GM12878 (cell line): Measurements from ENCODE around the gene THAP4. TPM values are rescaled to one million over a fixed set of nuclear protein-coding genes. Genes with fewer than 3 reads are reported as not detected.

Experiments used
- ATAC-seq: fragments of 200-7000 bp; cut with Tn5 transposase; 3 replicates; pipeline ENCODE4 v1.9.1; 2020; ENCODE audit warnings: mild to moderate bottlenecking, moderate library complexity
- BruUV-seq: library from RNA; stranded (reverse); fragments of 400-500 nt; replicated peaks from 2 replicates; lab custom pipeline; 2021; lab: Mats Ljungman, UMichigan
- CTCF ChIA-PET: fragments of 300-600 bp; sonication (Branson Sonifier 250); formaldehyde crosslinking; extraction: SDS; loops from one replicate; lab custom pipeline; 2021; ENCODE audit warnings: inconsistent platforms; lab: Yijun Ruan, JAX
- POLR2A ChIA-PET: fragments of 350-600 bp; formaldehyde crosslinking; extraction: SDS; loops from one replicate; lab custom pipeline; 2021; ENCODE audit warnings: inconsistent platforms; lab: Charles Lee
- RAD21 ChIA-PET: fragments of 300-600 bp; sonication (Branson Sonifier 250); formaldehyde crosslinking; loops from one replicate; lab custom pipeline; 2023; ENCODE audit warnings: antibody characterized with exemption; ENCODE audit not compliant: unreplicated experiment; lab: Charles Lee
- SMC1A ChIA-PET: fragments of 300-600 bp; sonication (Branson Sonifier 250); formaldehyde crosslinking; loops from one replicate; lab custom pipeline; 2023; ENCODE audit not compliant: unreplicated experiment, uncharacterized antibody; lab: Charles Lee
- DNase-seq: peaks from one replicate; pipeline ENCODE4 v3.0.0-alpha.2; 2011; ENCODE audit warnings: low read depth, low spot score
- FAIRE-seq: peaks from 3 replicates; lab custom pipeline; 2011; peaks lifted over from hg19 to GRCh38; lab: Jason Lieb, UNC
- H2AFZ ChIP-seq: 2 replicates; pipeline ENCODE4 v1.6.0; 2011; ENCODE audit warnings: low read depth, low read length, control low read depth; ENCODE audit not compliant: control insufficient read depth
- H3K27ac ChIP-seq: 2 replicates; pipeline ENCODE4 v1.5.1; 2011; ENCODE audit warnings: control low read depth; ENCODE audit not compliant: control insufficient read depth, insufficient read depth
- H3K27me3 ChIP-seq, 2 experiments: replicated peaks in 1 of 2; 2 replicates each; pipeline versions ENCODE4 v1.6.0 to v1.6.1; 2011; ENCODE audit warnings: low read length in 1 of 2; ENCODE audit not compliant: control insufficient read depth in 2 of 2, insufficient read depth in 2 of 2
- H3K36me3 ChIP-seq, 2 experiments: 2 replicates each; pipeline ENCODE4 v1.5.1; 2011; ENCODE audit warnings: low read length in 1 of 2; ENCODE audit not compliant: control insufficient read depth in 2 of 2, insufficient read depth in 2 of 2
- H3K4me1 ChIP-seq: 2 replicates; pipeline ENCODE4 v1.6.1; 2011; ENCODE audit warnings: mild to moderate bottlenecking, low read length, moderate library complexity, mixed read lengths; ENCODE audit not compliant: control insufficient read depth, insufficient read depth
- H3K4me2 ChIP-seq: 2 replicates; pipeline ENCODE4 v1.6.0; 2011; ENCODE audit warnings: control low read depth; ENCODE audit not compliant: control insufficient read depth, insufficient read depth
- H3K4me3 ChIP-seq: fragments of 200-600 bp; sonication (generic); 2 replicates; pipeline ENCODE4 v1.5.1; 2016
- H3K79me2 ChIP-seq: 2 replicates; pipeline ENCODE4 v1.6.0; 2011; ENCODE audit warnings: low read length; ENCODE audit not compliant: control insufficient read depth, insufficient read depth
- H3K9ac ChIP-seq: 2 replicates; pipeline ENCODE4 v1.8.0; 2011; ENCODE audit warnings: low read length, control low read depth, mixed read lengths; ENCODE audit not compliant: control insufficient read depth, insufficient read depth
- H3K9me3 ChIP-seq: replicated peaks from 3 replicates; pipeline ENCODE4 v1.5.1; 2011; ENCODE audit warnings: mild to moderate bottlenecking, low read length; ENCODE audit not compliant: control insufficient read depth, insufficient read depth
- H4K20me1 ChIP-seq: 2 replicates; pipeline ENCODE4 v1.6.0; 2011; ENCODE audit not compliant: control insufficient read depth, insufficient read depth
- EED ChIP-seq: sonication (generic); IDR thresholded peaks from 2 replicates; pipeline ENCODE4 v1.6.1; 2016; ENCODE audit warnings: antibody characterized with exemption, low read depth
- PML ChIP-seq: IDR thresholded peaks from 2 replicates; pipeline ENCODE4 v1.6.1; 2012; ENCODE audit warnings: low read length, inconsistent platforms
- REST ChIP-seq: IDR thresholded peaks from 2 replicates; pipeline ENCODE4 v1.6.1; 2012; ENCODE audit warnings: mild to moderate bottlenecking, low read depth, low read length
- SPI1 ChIP-seq: IDR thresholded peaks from 2 replicates; pipeline ENCODE4 v1.6.1; 2011; ENCODE audit warnings: low read depth, mild to moderate bottlenecking, low read length, moderate library complexity, borderline replicate concordance; ENCODE audit not compliant: insufficient read depth
- SRF ChIP-seq, 2 experiments: IDR thresholded peaks; 2 replicates each; pipeline ENCODE4 v1.6.1; 2011; ENCODE audit warnings: low read depth in 2 of 2, low read length in 2 of 2, mild to moderate bottlenecking in 1 of 2, moderate library complexity in 1 of 2
- ZNF687 ChIP-seq: fragments of 450-650 bp; IDR thresholded peaks from 2 replicates; pipeline ENCODE4 v1.6.1; 2017; ENCODE audit warnings: mild to moderate bottlenecking, moderate library complexity
- WGBS: methylation state at CpG from one replicate; pipeline ENCODE4 v1.1.6; 2016; ENCODE audit warnings: low lambda C conversion rate; ENCODE audit not compliant: insufficient replicate concordance, insufficient coverage; ENCODE audit errors: missing lambda C conversion rate; 5-methylcytosine and 5-hydroxymethylcytosine counted together
- in situ Hi-C: fragments of 300-500 bp; cut with MboI; formaldehyde crosslinking; loops from 9 replicates; pipeline ENCODE4 v1.14.3; 2018; ENCODE audit warnings: mixed read lengths
- intact Hi-C: fragments of 100-400 bp; cut with micrococcal nuclease; formaldehyde crosslinking; loops from one replicate; pipeline ENCODE4 v1.14.2; 2022; ENCODE audit not compliant: unreplicated experiment
- polyA plus RNA-seq, 11 experiments: library from polyadenylated mRNA; depleted of rRNA in 4 of 11; unstranded in 6 of 11; stranded (reverse) in 5 of 11; fragments of >200 nt; fragmentation: Nextera tagmentation in 4 of 11; fragmentation: Illumina TruSeq in 1 of 11; extraction: Ambion mirVana in 4 of 11; extraction: Trizol in 1 of 11; gene quantifications; 1 replicate in 1 of 11; 2 replicates in 10 of 11; pipeline versions ENCODE4 v1.2.1 to v1.2.3, GENCODE V29; 2011 to 2016; ENCODE audit warnings: inconsistent platforms in 2 of 11, missing spikeins in 2 of 11, low read depth in 1 of 11
- total RNA-seq, 4 experiments: library from RNA; depleted of rRNA in 3 of 4; stranded (reverse); fragments of >200 nt in 3 of 4; fragmentation: Illumina TruSeq in 1 of 4; extraction: Trizol in 1 of 4; gene quantifications; 2 replicates each; pipeline versions ENCODE4 v1.2.1 to v1.2.3, GENCODE V29; 2013 to 2021
- TF ChIP-seq, protein P1 (sequence below): IDR thresholded peaks from 2 replicates; pipeline ENCODE4 v1.6.1; 2011; ENCODE audit warnings: low read depth, mild to moderate bottlenecking, low read length, moderate library complexity, borderline replicate concordance; ENCODE audit errors: extremely low read depth
- TF ChIP-seq, protein P2 (sequence below): IDR thresholded peaks from 2 replicates; pipeline ENCODE4 v1.6.1; 2011; ENCODE audit warnings: low read depth, low read length, improper control_type of control experiment, borderline replicate concordance

The THAP4 gene
- total and polyA plus RNA-seq, 10 of the 15 experiments (the other 5 are each of a cell fraction or from before 2014, with no cell fraction given) = 12.9 to 67.7 (median 44.5) TPM

- no peak for TF ChIP-seq REST
Measured at GRCh38 chr2:241635756-241636155, 1.2 kb downstream of the THAP4 start (continued).

DNA sequence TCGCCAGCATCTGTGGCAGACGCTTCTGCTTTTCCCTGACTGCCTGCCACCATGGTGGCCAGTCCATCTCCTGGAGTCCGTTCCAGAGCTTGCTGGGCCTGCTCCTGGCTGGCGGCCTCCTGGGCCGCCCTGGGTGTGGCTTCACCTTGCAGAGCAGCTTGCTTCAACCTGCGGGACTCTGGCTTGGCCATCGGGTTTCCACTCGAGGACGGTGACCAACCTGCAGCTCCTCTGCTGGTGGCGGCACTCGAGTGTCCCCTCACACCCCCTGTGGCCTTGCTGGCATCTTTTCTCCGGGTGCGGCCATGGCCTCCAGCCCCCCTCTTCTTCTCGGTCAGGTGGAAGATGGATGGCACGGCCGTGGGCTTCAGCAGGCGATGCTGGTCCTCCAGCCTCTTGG lies 3.4 kb downstream of the THAP4 start:
- H3K9me3 ChIP-seq = no peaks in the 10 kb centered on the region
- H3K4me2 ChIP-seq = no peak overlapping the region
- H4K20me1 ChIP-seq = 0 out of 2 replicates have a peak, but pooled peaks cover 2% of the 10 kb centered on the region
- ATAC-seq = no peak
- DNase-seq = no peak
- H3K4me1 ChIP-seq = peaks cover 7% of the 10 kb centered on the region; the same call in 1 of the 2 replicates
- RAD21 ChIA-PET = no interaction called here
- no peaks in the 10 kb centered on the region for H3K27me3 ChIP-seq
- in situ Hi-C loops (no loop called here), intact Hi-C loops (no loop called here)
- WGBS = 97% methylated on average over 17 of the region's 17 CpGs
- H3K27ac ChIP-seq = no peak overlapping the region
- H3K9ac ChIP-seq = no peak overlapping the region
- SMC1A ChIA-PET = interaction anchor here (1.3 kb wide), 1 partner anchor 16 kb away, joined by 3 read pairs; no protein-coding TSS in a partner anchor
- peaks cover 45% of the 10 kb centered on the region for H3K79me2 ChIP-seq
- CTCF ChIA-PET = no interaction called here
- FAIRE-seq = no peak
- no peak overlapping the region for H3K4me3 ChIP-seq
- H2AFZ ChIP-seq = no peak overlapping the region
- peaks cover 12 to 22% of the 10 kb centered on the region in 2 experiments; a peak in 3 of 4 replicates for H3K36me3 ChIP-seq
- BruUV-seq = TSS peak; percentile 28
- POLR2A ChIA-PET = no interaction called here
- TF ChIP-seq, protein P1, sequence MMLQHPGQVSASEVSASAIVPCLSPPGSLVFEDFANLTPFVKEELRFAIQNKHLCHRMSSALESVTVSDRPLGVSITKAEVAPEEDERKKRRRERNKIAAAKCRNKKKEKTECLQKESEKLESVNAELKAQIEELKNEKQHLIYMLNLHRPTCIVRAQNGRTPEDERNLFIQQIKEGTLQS = no peak
- no peak for TF ChIP-seq ZNF687
- no peak for TF ChIP-seq PML
- TF ChIP-seq SRF (IDR thresholded peaks at IDR 0.05; ENCODE audit: low read depth in 2 of 2, low read length in 2 of 2) = no peak
- TF ChIP-seq SPI1 = no peak
- TF ChIP-seq, protein P2, sequence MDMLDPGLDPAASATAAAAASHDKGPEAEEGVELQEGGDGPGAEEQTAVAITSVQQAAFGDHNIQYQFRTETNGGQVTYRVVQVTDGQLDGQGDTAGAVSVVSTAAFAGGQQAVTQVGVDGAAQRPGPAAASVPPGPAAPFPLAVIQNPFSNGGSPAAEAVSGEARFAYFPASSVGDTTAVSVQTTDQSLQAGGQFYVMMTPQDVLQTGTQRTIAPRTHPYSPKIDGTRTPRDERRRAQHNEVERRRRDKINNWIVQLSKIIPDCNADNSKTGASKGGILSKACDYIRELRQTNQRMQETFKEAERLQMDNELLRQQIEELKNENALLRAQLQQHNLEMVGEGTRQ = no peak
- TF ChIP-seq REST = no peak
- no peak for TF ChIP-seq EED
